NCI-H345 treated with DMSO at 0.1 percent for 48 hours (cell line): Measurements from ENCODE around the gene UCHL1.
"Not testable (repeated sequence)": the region's sequence is repeated elsewhere in the genome, so short reads cannot be mapped to it uniquely, and the experiment has no call there.

Source experiments
- DNase-seq: peaks from one replicate; lab custom pipeline; 2025; ENCODE audit not compliant: unreplicated experiment; lab: John Stamatoyannopoulos, UW

UCHL1 gene

GRCh38 chr4:41236032-41236431 lies 20.7 kb upstream of the UCHL1 start:
- no peak for DNase-seq

GRCh38 chr4:41236508-41236907 lies 20.2 kb upstream of the UCHL1 start:
- DNase-seq: no peak

DNA sequence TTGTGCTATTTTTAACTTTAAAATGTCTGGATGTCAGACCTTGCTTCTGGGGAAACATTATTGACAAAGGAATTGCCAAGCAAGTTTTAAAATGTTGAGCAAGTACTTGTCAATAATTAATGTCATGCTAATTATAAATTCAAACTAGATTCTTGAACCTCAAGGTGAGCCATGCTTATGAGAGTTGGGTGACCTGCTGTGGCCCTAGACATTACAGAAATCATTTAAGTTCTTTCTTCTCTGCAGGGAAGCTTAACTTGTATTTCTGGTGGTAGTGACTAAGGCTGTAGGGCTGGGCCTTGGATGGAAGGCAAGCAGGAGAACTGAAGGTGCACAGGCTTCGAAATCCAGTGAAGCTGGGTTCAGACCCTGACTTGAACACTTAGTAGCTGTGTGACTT lies 14.8 kb upstream of the UCHL1 start:
- no peak for DNase-seq

- DNase-seq: no peak
Measured at GRCh38 chr4:41245983-41246382, 10.7 kb upstream of the UCHL1 start.

- no peak for DNase-seq
Measured at GRCh38 chr4:41256131-41256739, 493 bp upstream of the UCHL1 start.

DNA sequence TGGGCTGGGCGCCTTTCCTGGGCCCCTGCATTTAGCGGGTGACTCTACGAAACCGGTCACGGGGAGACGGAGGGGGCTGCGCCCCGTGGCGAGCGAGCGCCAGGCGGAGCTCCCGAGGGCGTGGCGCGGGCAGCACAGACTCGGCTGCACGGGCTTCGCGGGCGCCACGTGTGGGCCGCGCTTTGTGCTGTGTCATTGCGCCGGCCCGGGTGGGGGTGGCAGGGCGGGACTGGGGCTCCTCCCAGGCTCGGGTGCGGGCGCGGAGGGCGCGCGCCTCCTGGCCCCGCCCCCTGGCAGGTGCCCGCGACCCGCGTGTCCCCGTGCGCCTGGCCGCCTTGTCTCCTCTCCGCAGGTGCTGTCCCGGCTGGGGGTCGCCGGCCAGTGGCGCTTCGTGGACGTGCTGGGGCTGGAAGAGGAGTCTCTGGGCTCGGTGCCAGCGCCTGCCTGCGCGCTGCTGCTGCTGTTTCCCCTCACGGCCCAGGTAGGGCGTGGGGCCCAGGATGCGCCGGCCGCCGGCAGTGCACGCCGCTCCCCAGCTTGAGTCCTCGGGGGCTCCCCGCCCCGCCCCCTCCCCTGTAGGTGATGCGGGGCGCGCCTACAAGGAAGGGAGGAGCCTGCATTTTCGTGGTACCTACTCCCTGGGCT lies 651 bp downstream of the UCHL1 start:
- DNase-seq: peak; percentile 47

DNA sequence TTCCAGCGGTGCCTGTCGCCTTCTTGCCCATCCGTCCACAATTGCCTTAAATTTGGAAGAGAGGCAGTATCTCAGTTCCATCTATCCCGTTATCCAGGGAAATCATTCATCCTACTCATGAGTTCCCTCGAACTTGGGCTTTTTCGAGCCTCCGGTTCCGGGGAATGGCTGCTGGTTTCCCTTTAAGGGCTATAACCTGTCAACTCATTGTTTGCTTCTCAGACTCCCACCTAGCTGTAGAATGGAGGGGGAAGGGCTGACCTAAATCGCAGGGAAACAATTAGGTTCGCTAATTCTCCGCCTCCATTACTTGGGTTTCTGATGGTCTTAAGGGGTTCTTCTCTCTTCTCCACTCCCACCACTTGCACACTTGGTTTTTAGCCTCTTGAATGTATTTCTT lies 1.2 kb downstream of the UCHL1 start:
- no peak for DNase-seq

DNA sequence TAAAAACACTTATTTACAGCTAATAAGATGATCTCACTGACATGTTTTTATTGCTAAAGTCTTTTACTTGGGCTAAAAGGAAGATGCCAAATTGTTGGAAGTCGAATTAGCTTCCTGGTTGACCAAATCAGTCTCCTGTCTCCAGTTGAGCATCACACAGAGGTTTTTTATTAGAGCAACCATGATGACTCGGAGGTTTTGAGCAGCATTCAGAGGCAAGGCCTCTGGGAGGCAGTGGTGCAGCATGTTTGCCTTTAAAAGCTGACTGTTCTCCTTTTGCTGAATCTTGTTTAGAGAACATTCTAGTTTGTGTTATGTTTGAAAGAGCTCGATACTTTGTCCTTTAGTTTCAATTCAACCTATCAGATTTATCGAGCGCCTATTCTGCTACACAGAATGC lies 2.1 kb downstream of the UCHL1 start:
- DNase-seq: no peak

GRCh38 chr4:41260116-41260733 lies 3.5 kb downstream of the UCHL1 start:
- no peak for DNase-seq

DNA sequence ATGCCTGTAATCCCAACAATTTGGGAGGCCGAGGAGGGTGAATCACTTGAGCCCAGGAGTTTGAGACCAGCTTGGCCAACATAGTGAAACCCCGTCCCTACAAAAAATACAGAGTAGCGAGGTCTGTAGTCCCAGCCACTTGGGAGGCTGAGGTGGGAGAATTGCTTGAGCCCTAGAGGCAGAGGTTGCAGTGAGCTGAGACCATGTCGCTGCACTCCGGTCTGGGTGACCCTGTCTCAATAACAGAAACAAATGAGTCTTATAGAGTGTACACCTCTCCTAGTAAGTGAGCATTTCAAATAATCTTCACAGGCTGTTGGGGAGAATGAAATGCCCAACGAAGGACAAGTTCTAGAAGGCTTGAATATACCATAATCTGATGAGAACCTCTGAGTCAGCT lies 5.5 kb downstream of the UCHL1 start:
- no peak for DNase-seq

- DNase-seq: no peak
Measured at GRCh38 chr4:41264212-41264611, 7.5 kb downstream of the UCHL1 start.

- DNase-seq: no peak
Measured at GRCh38 chr4:41267997-41268396, 11.3 kb downstream of the UCHL1 start.

DNA sequence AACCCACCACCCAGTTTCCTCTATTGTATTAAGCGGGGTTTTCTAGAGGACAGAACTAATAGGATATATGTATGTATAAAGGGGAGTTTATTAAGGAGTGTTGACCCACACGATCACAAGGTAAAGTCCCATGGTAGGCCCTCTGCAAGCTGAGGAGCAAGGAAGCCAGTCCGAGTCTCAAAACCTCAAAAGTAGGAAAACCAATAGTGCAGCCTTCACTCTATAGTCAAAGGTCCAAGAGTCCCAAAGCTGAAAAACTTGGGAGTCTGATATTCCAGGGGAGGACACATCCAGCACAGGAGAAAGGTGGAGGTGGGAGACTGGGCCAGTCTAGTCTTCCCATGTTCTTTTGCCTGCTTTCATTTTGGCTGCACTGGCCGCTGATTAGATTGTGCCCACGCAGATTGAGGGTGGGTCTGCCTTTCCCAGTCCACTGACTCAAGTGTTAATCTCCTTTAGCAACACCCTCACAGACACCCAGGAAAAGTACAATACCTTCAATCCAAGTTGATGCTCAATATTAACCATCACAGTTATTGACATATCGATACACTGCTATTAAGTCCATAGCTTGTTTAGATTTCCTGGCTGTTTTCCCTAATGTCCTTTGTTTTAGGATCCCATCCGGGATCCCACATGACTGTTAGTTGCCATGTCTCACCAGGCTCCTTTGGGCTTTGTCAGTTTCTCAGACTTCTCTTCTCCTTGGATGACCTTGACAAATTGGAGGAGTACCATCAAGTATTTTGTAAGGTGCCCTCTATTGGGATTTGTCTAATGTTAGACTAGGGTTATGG lies 12.2 kb downstream of the UCHL1 start:
- DNase-seq: no peak

DNA sequence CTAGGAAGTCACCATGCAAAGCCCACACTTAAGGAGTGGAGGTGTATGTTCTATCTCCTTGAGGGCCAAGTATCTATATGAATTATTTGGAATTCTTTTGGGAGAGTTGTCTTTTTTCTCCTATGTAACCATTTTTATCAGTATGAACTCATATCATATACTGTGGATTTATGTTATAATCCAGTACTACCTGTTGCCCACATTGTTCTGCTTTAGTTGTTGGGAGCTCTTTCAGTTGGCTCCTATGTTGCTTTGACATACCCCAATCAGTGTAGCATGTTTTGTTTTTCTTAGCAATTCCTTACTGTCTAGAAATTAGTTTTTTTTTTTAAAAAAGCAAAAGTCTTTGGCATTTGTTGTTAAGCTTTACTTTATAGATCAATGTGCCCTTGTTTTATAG lies 13.0 kb downstream of the UCHL1 start:
- no peak for DNase-seq

DNA sequence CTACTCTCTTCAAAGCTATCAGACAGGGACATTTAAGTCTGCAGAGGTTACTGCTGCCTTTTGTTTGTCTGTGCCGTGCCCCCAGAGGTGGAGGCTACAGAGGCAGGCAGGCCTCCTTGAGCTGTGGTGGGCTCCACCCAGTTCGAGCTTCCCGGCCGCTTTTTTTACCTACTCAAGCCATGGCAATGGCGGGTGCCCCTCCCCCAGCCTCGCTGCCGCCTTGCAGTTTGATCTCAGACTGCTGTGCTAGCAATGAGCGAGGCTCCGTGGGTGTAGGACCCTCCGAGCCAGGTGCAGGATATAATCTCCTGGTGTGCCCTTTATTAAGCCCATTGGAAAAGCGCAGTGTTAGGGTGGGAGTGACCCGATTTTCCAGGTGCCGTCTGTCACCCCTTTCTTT lies 19.2 kb downstream of the UCHL1 start:
- not testable (repeated sequence) for DNase-seq

DNA sequence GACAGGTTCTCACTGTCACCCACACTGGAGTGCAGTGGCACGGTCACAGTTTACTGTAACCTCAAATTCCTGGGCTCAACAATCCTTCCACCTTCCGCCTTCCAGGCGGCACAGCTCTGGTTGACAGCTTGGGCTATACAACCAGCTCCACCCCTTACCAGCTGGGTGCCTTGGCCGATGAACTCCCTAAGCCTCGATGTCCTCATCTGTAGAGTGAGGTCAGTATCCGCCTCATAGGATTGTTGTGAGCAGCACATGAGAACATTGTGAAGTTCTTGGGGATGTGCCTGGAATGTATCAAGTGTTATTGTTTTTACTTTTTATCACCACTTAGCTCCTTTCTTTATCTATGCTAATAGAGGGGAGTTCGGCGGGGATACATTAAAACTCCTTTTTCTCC lies 23.3 kb downstream of the UCHL1 start:
- no peak for DNase-seq

GRCh38 chr4:41281038-41281634 lies 24.4 kb downstream of the UCHL1 start:
- DNase-seq: peak; percentile 54

GRCh38 chr4:41282366-41282765 lies 25.6 kb downstream of the UCHL1 start:
- DNase-seq: no peak

DNA sequence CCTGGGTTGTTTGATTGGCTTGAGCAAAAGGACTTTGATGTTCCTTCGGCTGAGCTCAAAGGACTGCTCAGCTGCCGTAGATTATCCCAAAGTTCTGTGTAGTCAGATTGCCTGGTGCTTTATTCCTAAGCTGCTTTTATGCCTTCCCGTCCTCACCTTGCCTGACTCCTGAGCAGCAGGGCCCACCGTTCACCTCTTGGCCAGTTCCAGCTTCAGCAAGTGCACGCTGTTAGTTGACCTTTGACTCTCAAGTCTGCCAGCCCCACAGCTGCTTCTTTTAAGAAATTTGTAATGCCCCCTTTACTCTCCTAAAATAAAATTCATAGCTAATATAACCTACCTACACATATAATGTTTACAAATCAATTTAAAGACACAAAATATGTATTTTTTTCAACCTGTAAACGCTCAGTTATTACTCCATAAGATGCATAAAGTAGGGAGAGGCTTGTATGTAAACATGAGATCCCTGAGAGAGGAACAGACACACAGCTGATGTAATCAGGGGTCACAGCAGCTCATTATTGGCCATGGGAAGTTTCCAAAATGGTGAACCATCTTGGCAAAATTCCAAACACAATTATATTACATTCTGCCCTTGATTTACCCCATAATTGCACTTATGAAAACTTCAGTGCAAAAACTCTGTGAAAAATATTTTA lies 28.6 kb downstream of the UCHL1 start:
- DNase-seq: no peak

GRCh38 chr4:41285864-41286235 lies 29.1 kb downstream of the UCHL1 start:
- DNase-seq: no peak

DNA sequence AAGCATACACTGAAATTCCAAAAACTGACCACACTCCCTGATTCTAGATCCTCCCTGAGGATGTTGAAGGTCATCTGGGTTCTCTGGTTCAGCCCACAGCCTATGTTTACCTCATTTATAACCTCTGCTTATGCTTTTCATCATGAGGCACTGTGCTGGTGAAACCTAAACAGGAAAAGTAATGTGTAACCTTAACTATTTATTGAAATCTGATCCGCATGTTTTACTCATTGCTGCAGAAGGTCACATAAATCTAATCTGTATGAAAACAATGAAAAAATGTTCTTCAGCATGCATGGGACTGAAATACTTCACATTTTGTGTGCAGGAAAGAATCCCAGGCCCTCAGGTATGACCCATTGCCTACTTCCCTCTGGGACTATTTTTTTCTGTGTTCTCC lies 30.3 kb downstream of the UCHL1 start:
- no peak for DNase-seq
